Endothelial cell (in vitro differentiated cells): Measurements from ENCODE around the gene C1orf87. TPM values are rescaled to one million over a fixed set of nuclear protein-coding genes. Genes with fewer than 3 reads are reported as not detected.

Source experiments
- DNase-seq: peaks from one replicate; pipeline ENCODE4 v3.0.0; 2021; ENCODE audit warnings: low spot score
- H3K27ac Mint-ChIP-seq: one replicate; pipeline ENCODE4 v1.8.0; 2021; ENCODE audit warnings: mixed read lengths, inconsistent platforms; ENCODE audit not compliant: unreplicated experiment
- H3K27me3 Mint-ChIP-seq: one replicate; pipeline ENCODE4 v1.8.0; 2021; ENCODE audit warnings: mild to moderate bottlenecking, moderate library complexity, mixed read lengths, inconsistent platforms; ENCODE audit not compliant: unreplicated experiment
- H3K36me3 Mint-ChIP-seq: one replicate; pipeline ENCODE4 v1.8.0; 2021; ENCODE audit warnings: mild to moderate bottlenecking, low read depth, mixed read lengths, inconsistent platforms; ENCODE audit not compliant: unreplicated experiment
- H3K4me1 Mint-ChIP-seq: one replicate; pipeline ENCODE4 v1.8.0; 2021; ENCODE audit warnings: mild to moderate bottlenecking, mixed read lengths, inconsistent platforms; ENCODE audit not compliant: unreplicated experiment
- H3K4me3 Mint-ChIP-seq: one replicate; pipeline ENCODE4 v1.8.0; 2021; ENCODE audit warnings: mild to moderate bottlenecking, mixed read lengths, inconsistent platforms; ENCODE audit not compliant: unreplicated experiment
- H3K9me3 Mint-ChIP-seq: one replicate; pipeline ENCODE4 v1.8.0; 2021; ENCODE audit warnings: mixed read lengths, inconsistent platforms; ENCODE audit not compliant: unreplicated experiment
- CTCF ChIP-seq: fragments of 200-600 bp; sonication (generic); IDR thresholded peaks from one replicate; pipeline ENCODE4 v1.5.0; 2021; ENCODE audit warnings: antibody characterized with exemption; ENCODE audit not compliant: unreplicated experiment
- total RNA-seq: library from RNA; stranded (reverse); fragmentation: NEBNext Ultra II Directional; extraction: Animal tissue kit (Norgen Biotek cat#: 25700); gene quantifications from one replicate; pipeline ENCODE4 v1.2.1, GENCODE V29; 2021; ENCODE audit not compliant: unreplicated experiment

C1orf87 gene
- total RNA-seq, 1 donor from 2014 or later: 0.23 TPM

- Mint-ChIP-seq H3K27ac (no peak overlapping the region), H3K4me3 (no peak overlapping the region)
These were observed 39.5 kb upstream of the C1orf87 start for GRCh38 chr1:60113028-60113427.

GRCh38 chr1:60111716-60112115 lies 38.1 kb upstream of the C1orf87 start:
- Mint-ChIP-seq H3K4me1 (no peaks in the 10 kb centered on the region), H3K27me3 (peaks cover 2% of the 10 kb centered on the region), H3K4me3 (no peak overlapping the region), H3K36me3 (no peaks in the 10 kb centered on the region), H3K9me3 (no peaks in the 10 kb centered on the region), H3K27ac (no peak overlapping the region)
- TF ChIP-seq CTCF: no peak
- DNase-seq: no peak

More at GRCh38 chr1:60113028-60113427, 39.5 kb upstream of the C1orf87 start:
- Mint-ChIP-seq H3K4me1 (no peaks in the 10 kb centered on the region), H3K9me3 (no peaks in the 10 kb centered on the region), H3K36me3 (no peaks in the 10 kb centered on the region), H3K27me3 (peaks cover 2% of the 10 kb centered on the region)
- TF ChIP-seq CTCF: no peak
- no peak for DNase-seq

- DNase-seq: no peak
- Mint-ChIP-seq H3K4me1 (no peaks in the 10 kb centered on the region), H3K36me3 (no peaks in the 10 kb centered on the region), H3K27ac (no peak overlapping the region), H3K4me3 (no peak overlapping the region), H3K27me3 (peaks cover 2% of the 10 kb centered on the region), H3K9me3 (no peaks in the 10 kb centered on the region)
- no peak for TF ChIP-seq CTCF
These were observed 37.5 kb upstream of the C1orf87 start for GRCh38 chr1:60111118-60111517.

GRCh38 chr1:60108196-60108595 lies 34.6 kb upstream of the C1orf87 start:
- Mint-ChIP-seq H3K36me3 (no peaks in the 10 kb centered on the region), H3K4me3 (no peak overlapping the region), H3K9me3 (no peaks in the 10 kb centered on the region), H3K4me1 (peaks cover 5% of the 10 kb centered on the region), H3K27me3 (peaks cover 4% of the 10 kb centered on the region), H3K27ac (no peak overlapping the region)
- TF ChIP-seq CTCF: no peak
- DNase-seq: no peak

- TF ChIP-seq CTCF: no peak
- H3K4me3 Mint-ChIP-seq: no peak overlapping the region
These were observed 29.6 kb upstream of the C1orf87 start for GRCh38 chr1:60103186-60103585.

More at GRCh38 chr1:60103186-60103585, 29.6 kb upstream of the C1orf87 start:
- peaks cover 6% of the 10 kb centered on the region for H3K27me3 Mint-ChIP-seq
- no peaks in the 10 kb centered on the region for H3K36me3 Mint-ChIP-seq
- DNase-seq: no peak
- no peaks in the 10 kb centered on the region for H3K9me3 Mint-ChIP-seq
- peaks cover 24% of the 10 kb centered on the region for H3K4me1 Mint-ChIP-seq
- no peak overlapping the region for H3K27ac Mint-ChIP-seq
